Progenitor cell of endocrine pancreas (in vitro differentiated cells): Measurements from ENCODE around the gene NFATC2. TPM values are rescaled to one million over a fixed set of nuclear protein-coding genes. Genes with fewer than 3 reads are reported as not detected.

Source experiments
- DNase-seq: peaks from one replicate; pipeline ENCODE4 v3.0.0; 2021; ENCODE audit warnings: low spot score; ENCODE audit not compliant: unreplicated experiment
- H3K27ac Mint-ChIP-seq: 2 replicates; pipeline ENCODE4 v1.8.0; 2021; ENCODE audit warnings: mild to moderate bottlenecking, moderate library complexity, mixed read lengths
- H3K27me3 Mint-ChIP-seq: 2 replicates; pipeline ENCODE4 v1.8.0; 2021; ENCODE audit warnings: mixed read lengths
- H3K36me3 Mint-ChIP-seq: 2 replicates; pipeline ENCODE4 v1.8.0; 2022; ENCODE audit warnings: mixed read lengths; ENCODE audit not compliant: insufficient read depth
- H3K4me1 Mint-ChIP-seq: 2 replicates; pipeline ENCODE4 v1.8.0; 2021; ENCODE audit warnings: low read depth, mixed read lengths
- H3K4me3 Mint-ChIP-seq: 2 replicates; pipeline ENCODE4 v1.8.0; 2021; ENCODE audit warnings: low read depth, mild to moderate bottlenecking, moderate library complexity, mixed read lengths
- H3K9me3 Mint-ChIP-seq: 2 replicates; pipeline ENCODE4 v1.8.0; 2021; ENCODE audit warnings: low read depth, mixed read lengths
- total RNA-seq: library from RNA; stranded (reverse); gene quantifications from 2 replicates; pipeline ENCODE4 v1.2.1, GENCODE V29; 2021
- TF ChIP-seq, protein P1 (sequence below): fragments of 200-600 bp; sonication (generic); IDR thresholded peaks from one replicate; pipeline ENCODE4 v1.5.0; 2021; ENCODE audit warnings: antibody characterized with exemption, mild to moderate bottlenecking; ENCODE audit not compliant: unreplicated experiment

Gene NFATC2
- total RNA-seq, 1 donor from 2014 or later: 11.2 TPM

DNA sequence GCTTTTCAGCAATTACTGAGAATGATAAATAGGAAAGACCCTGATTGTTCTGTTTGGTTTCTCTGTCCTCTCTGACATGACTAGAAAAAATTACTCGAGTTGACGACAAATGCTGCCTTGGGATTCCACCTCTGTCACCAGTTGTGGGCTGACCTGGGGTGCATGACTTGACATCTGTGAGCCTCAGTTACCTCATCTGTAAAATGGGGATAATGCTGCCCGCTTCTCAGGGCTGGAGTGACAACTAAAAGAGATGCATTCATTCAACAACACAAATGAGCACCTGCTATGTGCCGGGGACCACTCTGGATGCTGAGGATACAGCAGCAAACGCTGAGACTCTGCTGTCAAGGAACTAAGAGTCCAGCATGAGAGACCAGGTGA, 94.8 kb downstream of the NFATC2 start:
- H3K27ac Mint-ChIP-seq: no peak overlapping the region
- no peaks in the 10 kb centered on the region for H3K27me3 Mint-ChIP-seq
- no peak for DNase-seq
- H3K9me3 Mint-ChIP-seq: no peaks in the 10 kb centered on the region
- TF ChIP-seq, protein P1, sequence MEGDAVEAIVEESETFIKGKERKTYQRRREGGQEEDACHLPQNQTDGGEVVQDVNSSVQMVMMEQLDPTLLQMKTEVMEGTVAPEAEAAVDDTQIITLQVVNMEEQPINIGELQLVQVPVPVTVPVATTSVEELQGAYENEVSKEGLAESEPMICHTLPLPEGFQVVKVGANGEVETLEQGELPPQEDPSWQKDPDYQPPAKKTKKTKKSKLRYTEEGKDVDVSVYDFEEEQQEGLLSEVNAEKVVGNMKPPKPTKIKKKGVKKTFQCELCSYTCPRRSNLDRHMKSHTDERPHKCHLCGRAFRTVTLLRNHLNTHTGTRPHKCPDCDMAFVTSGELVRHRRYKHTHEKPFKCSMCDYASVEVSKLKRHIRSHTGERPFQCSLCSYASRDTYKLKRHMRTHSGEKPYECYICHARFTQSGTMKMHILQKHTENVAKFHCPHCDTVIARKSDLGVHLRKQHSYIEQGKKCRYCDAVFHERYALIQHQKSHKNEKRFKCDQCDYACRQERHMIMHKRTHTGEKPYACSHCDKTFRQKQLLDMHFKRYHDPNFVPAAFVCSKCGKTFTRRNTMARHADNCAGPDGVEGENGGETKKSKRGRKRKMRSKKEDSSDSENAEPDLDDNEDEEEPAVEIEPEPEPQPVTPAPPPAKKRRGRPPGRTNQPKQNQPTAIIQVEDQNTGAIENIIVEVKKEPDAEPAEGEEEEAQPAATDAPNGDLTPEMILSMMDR: no peak
- H3K4me3 Mint-ChIP-seq: no peak overlapping the region
- H3K36me3 Mint-ChIP-seq: peaks cover 6% of the 10 kb centered on the region
- peaks cover 4% of the 10 kb centered on the region for H3K4me1 Mint-ChIP-seq

DNA sequence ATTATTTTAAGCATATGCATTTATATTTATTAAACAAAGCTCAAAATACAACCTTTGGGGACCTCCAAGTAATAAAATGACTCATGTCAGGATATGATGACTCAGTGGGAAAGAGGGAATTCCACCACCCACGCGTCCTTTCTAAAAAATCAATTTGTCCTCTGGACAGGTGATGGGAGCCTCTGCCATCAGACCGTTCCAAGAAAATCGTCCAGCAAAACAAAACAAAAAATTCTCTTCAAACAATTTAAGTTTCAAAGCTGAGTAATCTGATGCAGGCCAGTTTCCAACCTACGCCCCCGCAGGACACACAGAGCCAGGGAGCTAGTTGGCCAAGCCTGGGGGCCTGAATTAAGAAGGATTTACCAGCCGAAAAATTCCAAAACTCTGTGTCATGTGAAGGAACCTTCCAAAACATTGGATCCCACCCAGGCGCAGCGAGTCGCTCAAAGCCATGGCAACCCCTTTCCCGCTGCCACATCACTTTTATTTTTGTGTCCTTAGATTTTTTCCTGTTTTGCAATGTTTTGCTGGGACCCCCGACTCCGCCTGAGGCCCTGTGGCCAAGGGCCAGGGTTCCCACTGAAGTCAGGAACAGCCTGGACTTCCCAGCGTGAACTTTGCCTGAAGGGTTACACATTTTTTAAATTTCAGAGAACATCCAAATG, 95.3 kb downstream of the NFATC2 start:
- H3K27ac Mint-ChIP-seq: no peak overlapping the region
- TF ChIP-seq, protein P1: no peak
- H3K9me3 Mint-ChIP-seq: no peaks in the 10 kb centered on the region

DNA sequence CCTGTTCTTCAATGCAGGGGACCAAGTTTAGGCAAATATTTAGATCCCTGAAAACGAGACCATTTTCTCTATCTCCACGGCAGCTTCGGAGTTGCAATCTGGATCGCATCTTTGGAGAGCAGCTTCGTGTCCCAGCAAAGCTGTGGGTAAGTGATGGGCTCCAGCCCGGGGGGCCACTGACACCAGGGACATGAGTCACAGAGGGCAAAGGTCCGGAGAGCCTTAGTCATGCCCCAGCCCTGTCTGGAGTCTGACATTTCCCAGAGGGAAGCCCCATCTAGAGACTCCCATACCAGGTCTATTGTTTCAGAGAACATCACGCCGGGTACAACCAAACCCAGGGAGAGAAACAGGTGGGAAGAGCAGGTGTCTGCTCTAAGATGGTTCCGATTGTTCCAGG, 95.9 kb downstream of the NFATC2 start:
- no peaks in the 10 kb centered on the region for H3K9me3 Mint-ChIP-seq
- H3K4me1 Mint-ChIP-seq: peaks cover 4% of the 10 kb centered on the region
- TF ChIP-seq, protein P1: no peak
- no peak for DNase-seq
- H3K36me3 Mint-ChIP-seq: peaks cover 2% of the 10 kb centered on the region
- no peak overlapping the region for H3K4me3 Mint-ChIP-seq
- H3K27me3 Mint-ChIP-seq: no peaks in the 10 kb centered on the region
- no peak overlapping the region for H3K27ac Mint-ChIP-seq

More for the DNA sequence above, 95.3 kb downstream of the NFATC2 start:
- DNase-seq: no peak
- Mint-ChIP-seq H3K27me3 (no peaks in the 10 kb centered on the region), H3K4me3 (no peak overlapping the region), H3K36me3 (peaks cover 3% of the 10 kb centered on the region), H3K4me1 (peaks cover 4% of the 10 kb centered on the region)

DNA sequence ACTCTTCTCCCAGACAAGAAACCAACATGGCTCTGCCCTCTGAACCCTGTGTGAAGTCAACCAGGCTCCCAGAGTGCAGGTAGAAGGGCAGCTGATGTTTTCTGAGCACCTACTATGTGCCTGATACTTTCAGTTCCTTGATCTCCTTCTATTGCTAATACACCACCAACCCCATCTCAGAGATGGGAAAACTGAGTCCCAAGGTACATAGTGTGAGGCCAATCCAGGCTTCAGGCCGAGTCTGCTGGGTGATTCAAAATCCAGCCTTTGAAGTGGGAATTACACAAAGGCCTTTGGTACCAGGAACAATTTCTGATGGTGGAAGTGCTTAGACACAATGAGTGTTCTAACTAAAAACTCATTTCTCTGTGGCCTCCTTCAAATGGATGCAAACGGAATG, 96.3 kb downstream of the NFATC2 start:
- H3K4me3 Mint-ChIP-seq: no peak overlapping the region
- H3K27ac Mint-ChIP-seq: no peak overlapping the region
- H3K4me1 Mint-ChIP-seq: peaks cover 4% of the 10 kb centered on the region
- no peaks in the 10 kb centered on the region for H3K27me3 Mint-ChIP-seq
- H3K9me3 Mint-ChIP-seq: no peaks in the 10 kb centered on the region
- TF ChIP-seq, protein P1: no peak
- no peak for DNase-seq
- peaks cover 2% of the 10 kb centered on the region for H3K36me3 Mint-ChIP-seq

DNA sequence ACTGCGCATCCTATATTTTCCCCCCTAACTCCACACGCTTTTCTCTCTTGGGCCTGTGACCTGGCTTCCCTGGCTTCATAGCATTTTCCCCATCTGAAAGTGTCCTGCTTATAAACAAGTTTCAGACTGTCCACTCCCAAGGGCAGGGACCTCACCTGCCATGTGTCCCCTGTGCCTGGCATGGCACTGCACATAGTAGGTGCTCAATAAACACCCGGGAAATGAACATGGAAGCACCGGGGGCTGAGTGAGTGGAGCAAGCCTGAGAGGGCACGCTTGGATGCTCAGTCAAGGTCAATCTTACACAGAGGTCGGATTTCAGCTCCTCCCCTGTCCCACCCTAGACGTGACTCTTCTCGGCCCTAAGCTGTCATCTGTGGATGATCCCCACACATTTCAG, 96.9 kb downstream of the NFATC2 start:
- Mint-ChIP-seq H3K4me1 (peaks cover 4% of the 10 kb centered on the region), H3K9me3 (no peaks in the 10 kb centered on the region), H3K36me3 (peaks cover 2% of the 10 kb centered on the region), H3K27ac (no peak overlapping the region), H3K27me3 (no peaks in the 10 kb centered on the region), H3K4me3 (no peak overlapping the region)
- TF ChIP-seq, protein P1: no peak
- no peak for DNase-seq
